K562 (cell line): ENCODE measurements around the gene USP1. TPM values are rescaled to one million over a fixed set of nuclear protein-coding genes. Genes with fewer than 3 reads are reported as not detected.

Experiments used
- CEBPG ChIP-seq, 3 experiments: fragments of 200-800 bp in 1 of 3; sonication (Bioruptor generic) in 1 of 3; sonication (generic) in 1 of 3; formaldehyde crosslinking in 1 of 3; IDR thresholded peaks in 2 of 3; conservative IDR thresholded peaks in 1 of 3; 2 replicates each; pipeline versions ENCODE4 v1.6.1 to v1.8.0; 2016 to 2022; ENCODE audit warnings: missing compliant biosample characterization in 2 of 3, missing genetic modification characterization in 2 of 3, mild to moderate bottlenecking in 1 of 3, missing genetic modification reagents in 1 of 3
- ELF2 ChIP-seq: fragments of 250-450 bp; sonication (Bioruptor Pico); IDR thresholded peaks from 2 replicates; pipeline ENCODE4 v1.5.0; 2021; ENCODE audit warnings: mild to moderate bottlenecking
- ESRRA ChIP-seq: fragments of 450-650 bp; IDR thresholded peaks from 2 replicates; pipeline ENCODE4 v1.6.1; 2014; ENCODE audit warnings: low read depth, mild to moderate bottlenecking, moderate library complexity, borderline replicate concordance
- FOXA1 ChIP-seq: fragments of 450-650 bp; IDR thresholded peaks from 2 replicates; pipeline ENCODE4 v1.6.1; 2016; ENCODE audit warnings: mild to moderate bottlenecking, borderline replicate concordance
- GATAD2B ChIP-seq: fragments of 450-650 bp; IDR thresholded peaks from 2 replicates; pipeline ENCODE4 v1.6.1; 2017; ENCODE audit warnings: mild to moderate bottlenecking, borderline replicate concordance
- GTF2E2 ChIP-seq: fragments of 200-800 bp; sonication (Bioruptor generic); IDR thresholded peaks from 2 replicates; pipeline ENCODE4 v1.6.1; 2016; ENCODE audit warnings: missing genetic modification characterization, missing compliant biosample characterization
- KAT2B ChIP-seq: IDR thresholded peaks from one replicate; pipeline ENCODE4 v1.6.1; 2012; ENCODE audit warnings: low read depth, mild to moderate bottlenecking, control low read depth, inconsistent platforms, low read length, moderate library complexity
- KAT8 ChIP-seq: fragments of 450-650 bp; IDR thresholded peaks from 2 replicates; pipeline ENCODE4 v1.6.1; 2016; ENCODE audit warnings: low read depth, mild to moderate bottlenecking
- NCOR1 ChIP-seq: fragments of 450-650 bp; IDR thresholded peaks from 2 replicates; pipeline ENCODE4 v1.6.1; 2016; ENCODE audit warnings: mild to moderate bottlenecking, moderate library complexity
- RBFOX2 ChIP-seq: fragments of 200-400 bp; formaldehyde crosslinking; IDR thresholded peaks from 2 replicates; pipeline ENCODE4 v1.6.1; 2017; ENCODE audit warnings: low read depth, mild to moderate bottlenecking, low read length, moderate library complexity
- SP2 ChIP-seq: IDR thresholded peaks from 2 replicates; pipeline ENCODE4 v1.6.1; 2011; ENCODE audit warnings: mild to moderate bottlenecking, low read depth, low read length, moderate library complexity; ENCODE audit not compliant: poor library complexity, severe bottlenecking; ENCODE audit errors: extremely low read depth
- TEAD4 ChIP-seq, 2 experiments: sonication (generic) in 1 of 2; formaldehyde crosslinking in 1 of 2; IDR thresholded peaks; 2 replicates each; pipeline versions ENCODE4 v1.6.1 to v1.8.0; 2012 to 2022; ENCODE audit warnings: borderline replicate concordance in 1 of 2, inconsistent platforms in 1 of 2, low read length in 1 of 2, mild to moderate bottlenecking in 1 of 2, missing genetic modification reagents in 1 of 2
- ZBTB17 ChIP-seq: fragments of 450-650 bp; formaldehyde crosslinking; IDR thresholded peaks from 2 replicates; pipeline ENCODE4 v1.4.0; 2020; ENCODE audit warnings: mild to moderate bottlenecking
- ZFP30 ChIP-seq: fragments of 250-450 bp; sonication (Bioruptor Pico); IDR thresholded peaks from 2 replicates; pipeline ENCODE4 v1.8.0; 2022; ENCODE audit warnings: moderate library complexity, mild to moderate bottlenecking, inconsistent platforms, borderline replicate concordance
- ZKSCAN3 ChIP-seq: fragments of 250-450 bp; sonication (Bioruptor Pico); IDR thresholded peaks from 2 replicates; pipeline ENCODE4 v1.4.0; 2020
- ZNF197 ChIP-seq: fragments of 200-800 bp; sonication (Bioruptor generic); IDR thresholded peaks from 2 replicates; pipeline ENCODE4 v1.6.1; 2016; ENCODE audit warnings: low read depth, missing genetic modification characterization, missing compliant biosample characterization
- polyA plus RNA-seq, 8 experiments: library from polyadenylated mRNA; depleted of rRNA in 4 of 8; stranded (reverse) in 5 of 8; unstranded in 3 of 8; fragments of >200 nt; fragmentation: Nextera tagmentation in 2 of 8; fragmentation: Illumina TruSeq in 1 of 8; extraction: Ambion mirVana in 2 of 8; extraction: Trizol in 1 of 8; gene quantifications; 2 replicates each; pipeline versions ENCODE4 v1.2.1 to v1.2.3, GENCODE V29; 2011 to 2014; ENCODE audit warnings: inconsistent platforms in 1 of 8, missing spikeins in 1 of 8
- total RNA-seq, 7 experiments: library from RNA; depleted of rRNA in 6 of 7; stranded (reverse); fragments of >200 nt in 6 of 7; fragmentation: Illumina TruSeq in 2 of 7; extraction: Trizol in 2 of 7; gene quantifications; 2 replicates each; pipeline versions ENCODE4 v1.2.1 to v1.2.3, GENCODE V29; 2011 to 2021; ENCODE audit warnings: low replicate concordance in 1 of 7
- TF ChIP-seq, protein P1 (sequence below): fragments of 250-450 bp; sonication (Bioruptor Pico); IDR thresholded peaks from 2 replicates; pipeline ENCODE4 v1.5.0; 2021

USP1 gene
- total and polyA plus RNA-seq, 9 of the 15 experiments (the other 6 are each of a cell fraction or from before 2014, with no cell fraction given): 27.3 to 87.9 (median 51.7) TPM

DNA sequence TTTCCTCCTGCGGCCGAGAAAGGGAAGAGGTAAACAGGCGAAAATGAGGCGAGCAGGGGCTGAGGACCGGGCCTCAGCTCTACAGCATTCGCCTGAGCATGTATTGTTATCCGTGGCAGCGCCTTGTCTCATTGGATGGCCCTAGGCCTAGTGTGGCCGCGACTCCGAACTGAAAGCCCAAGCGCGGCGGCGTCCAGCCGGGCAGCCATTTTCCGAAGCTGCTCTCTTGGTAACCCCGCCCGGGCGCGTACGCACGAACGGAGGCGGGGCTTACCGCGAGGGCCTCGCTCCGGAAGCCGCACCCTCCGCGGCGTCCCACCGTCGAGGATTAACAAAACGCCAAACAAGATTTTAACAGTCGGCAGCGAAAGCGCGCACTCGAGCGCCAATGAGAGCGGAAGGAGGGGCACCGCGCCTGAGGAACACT, 797 bp upstream of the USP1 start (continued):
- TF ChIP-seq SP2: peak; percentile 41
- TF ChIP-seq, protein P1, sequence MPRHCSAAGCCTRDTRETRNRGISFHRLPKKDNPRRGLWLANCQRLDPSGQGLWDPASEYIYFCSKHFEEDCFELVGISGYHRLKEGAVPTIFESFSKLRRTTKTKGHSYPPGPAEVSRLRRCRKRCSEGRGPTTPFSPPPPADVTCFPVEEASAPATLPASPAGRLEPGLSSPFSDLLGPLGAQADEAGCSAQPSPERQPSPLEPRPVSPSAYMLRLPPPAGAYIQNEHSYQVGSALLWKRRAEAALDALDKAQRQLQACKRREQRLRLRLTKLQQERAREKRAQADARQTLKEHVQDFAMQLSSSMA (CRISPR knock-in tag): no peak
- 0 out of 2 replicates have a peak, but pooled peaks have one; percentile 40 for TF ChIP-seq ZBTB17 (CRISPR knock-in tag)
- TF ChIP-seq KAT8: no peak
- TF ChIP-seq ZNF197 (CRISPR knock-in tag): 0 out of 2 replicates have a peak, but pooled peaks have one; percentile 5
- TF ChIP-seq ZKSCAN3 (CRISPR knock-in tag): no peak
- peak; percentile 39; the same call in 1 of the 2 replicates for TF ChIP-seq ELF2 (CRISPR knock-in tag)
- no peak; the same call in 1 of the 2 replicates for TF ChIP-seq GTF2E2 (tag)
- TF ChIP-seq GATAD2B: no peak
- no peak for TF ChIP-seq CEBPG (CRISPR knock-in tag; IDR thresholded peaks at IDR 0.05)
- no peak for TF ChIP-seq CEBPG (tag; conservative IDR thresholded peaks at IDR 0.05 in 1 of 2, IDR thresholded peaks at IDR 0.05 in 1 of 2)
- peak; percentile 30; the same call in 1 of the 2 replicates for TF ChIP-seq TEAD4 (IDR thresholded peaks at IDR 0.05; ENCODE audit: low read length)
- TF ChIP-seq TEAD4 (CRISPR knock-in tag; IDR thresholded peaks at IDR 0.05; ENCODE audit: borderline replicate concordance): no peak
- peak; percentile 18; the same call in 1 of the 2 replicates for TF ChIP-seq ESRRA
- TF ChIP-seq KAT2B: no peak
- peak; percentile 24 for TF ChIP-seq NCOR1
- TF ChIP-seq FOXA1: no peak
- TF ChIP-seq ZFP30: no peak
- TF ChIP-seq RBFOX2: peak; percentile 94
